CD4-positive, alpha-beta T cell treated with Interferon gamma for 1 hour (primary cell): ENCODE data around the gene LIN9.
A peak's percentile ranks its signal among the peaks of the same experiment; 100 is the strongest.
"Not testable (repeated sequence)": the region's sequence is repeated elsewhere in the genome, so short reads cannot be mapped to it uniquely, and the experiment has no call there.

Source experiments
- DNase-seq: peaks from one replicate; pipeline ENCODE4 v3.0.0-alpha.2; 2020

LIN9 gene

DNA sequence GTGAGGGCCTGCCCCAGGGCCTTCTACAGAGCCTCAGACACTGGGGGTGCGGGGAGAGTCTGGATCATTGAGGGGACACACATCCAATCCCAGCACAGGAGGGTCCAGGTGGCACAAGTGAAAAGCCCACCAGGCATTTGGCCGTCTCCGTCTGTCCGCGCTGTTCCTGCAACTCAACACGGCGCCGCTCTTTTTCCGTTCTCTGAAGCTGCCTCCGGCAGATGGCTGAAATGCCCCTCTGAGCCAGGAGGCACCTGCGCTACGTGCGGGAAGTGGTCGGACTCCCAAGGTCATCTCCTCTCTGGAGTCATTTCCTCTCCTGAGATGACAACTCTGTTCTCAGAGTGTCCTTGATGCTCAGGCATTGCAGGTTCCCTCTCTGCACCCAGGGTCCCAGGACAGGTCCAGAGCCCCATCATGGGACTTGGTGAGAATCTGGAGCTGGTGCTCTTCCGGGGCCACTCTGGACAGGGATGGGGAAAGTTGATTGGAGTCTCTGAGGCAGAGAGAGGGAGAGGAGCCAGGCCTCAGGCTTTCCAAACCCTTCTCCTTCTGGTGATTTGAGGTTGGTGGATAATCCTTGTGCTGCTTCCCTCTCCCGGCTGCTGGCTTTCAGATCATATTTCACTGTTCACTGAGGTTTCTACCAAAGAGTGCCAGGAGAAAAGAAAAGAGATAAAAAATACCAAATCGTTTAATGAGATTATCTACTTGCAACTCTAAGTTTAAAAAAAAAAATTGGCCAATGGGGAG lies 99.5 kb downstream of the LIN9 start:
- DNase-seq: no peak

DNA sequence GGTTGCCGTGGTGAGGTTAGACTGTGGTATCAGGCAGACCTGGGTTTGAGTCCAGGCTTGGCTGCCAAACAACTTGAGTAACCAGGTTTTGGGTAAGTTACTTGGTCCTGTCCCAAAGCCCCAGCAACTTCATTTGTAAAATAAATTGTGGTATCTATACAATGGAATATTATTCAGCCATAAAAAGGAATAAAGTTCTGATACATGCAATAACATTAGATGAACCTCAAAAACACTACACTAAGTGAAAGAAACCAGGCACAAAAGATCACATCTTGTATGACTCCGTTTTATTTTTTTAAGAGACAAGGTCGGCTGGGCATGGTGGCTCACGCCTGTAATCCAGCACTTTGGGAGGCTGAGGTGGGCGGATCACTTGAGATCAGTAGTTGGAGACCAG lies 101.9 kb downstream of the LIN9 start:
- no peak for DNase-seq

DNA sequence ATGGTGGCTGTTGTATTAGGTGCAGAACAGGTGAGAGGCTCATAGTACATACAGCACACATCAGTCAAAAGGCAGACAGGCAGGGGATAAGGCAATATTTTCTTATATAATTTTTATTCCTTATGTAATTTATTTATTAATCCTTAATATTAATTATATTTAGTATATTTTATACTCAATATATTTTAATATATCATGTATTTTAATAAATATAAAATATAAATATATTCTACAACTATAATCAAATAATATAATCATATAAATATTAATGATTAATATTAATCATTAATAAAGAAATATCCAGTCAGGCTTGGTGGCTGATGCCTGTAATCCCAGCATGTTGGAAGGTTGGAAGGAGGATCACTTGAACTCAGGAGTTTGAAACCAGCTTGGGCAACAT lies 104.8 kb downstream of the LIN9 start:
- no peak for DNase-seq

GRCh38 chr1:226203655-226204054 lies 105.3 kb downstream of the LIN9 start:
- no peak for DNase-seq

DNA sequence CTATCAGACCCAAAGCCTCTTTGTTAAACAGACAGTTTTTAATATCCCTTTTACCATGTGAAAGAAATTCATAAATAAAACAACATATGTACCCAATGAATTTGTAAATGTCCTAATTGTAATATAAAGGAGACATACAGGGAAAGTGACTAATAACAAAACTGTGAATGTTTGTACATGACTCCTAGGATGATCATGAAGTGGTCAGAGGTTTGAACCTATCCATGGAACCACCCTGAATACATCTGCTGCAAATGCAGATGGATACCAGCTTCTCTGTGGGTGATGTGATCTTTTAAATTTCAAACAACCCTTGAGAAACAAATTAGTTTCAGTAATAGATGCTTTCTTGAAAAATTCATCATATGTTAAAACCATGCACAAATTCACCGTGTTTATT lies 105.7 kb downstream of the LIN9 start:
- no peak for DNase-seq

- DNase-seq: not testable (repeated sequence)
Observed at GRCh38 chr1:226202666-226203065, 106.3 kb downstream of the LIN9 start.

DNA sequence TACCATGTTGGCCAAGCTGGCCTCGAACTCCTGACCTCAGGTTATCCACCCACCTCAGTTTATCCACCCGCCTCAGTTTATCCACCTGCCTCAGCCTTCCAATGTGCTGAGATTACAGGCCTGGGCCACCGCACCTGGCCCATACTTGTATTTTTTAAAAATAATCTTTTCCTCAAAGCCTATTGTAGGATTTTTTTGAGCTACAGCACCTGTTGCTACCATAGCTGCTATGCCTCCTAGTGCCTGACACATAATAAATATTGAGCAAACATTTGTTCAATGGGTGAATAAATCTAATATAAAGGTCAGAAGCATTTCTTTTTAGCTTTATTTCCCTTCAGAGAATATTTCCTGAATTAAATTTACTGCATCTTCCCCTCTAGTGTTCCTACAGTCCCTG lies 106.7 kb downstream of the LIN9 start:
- no peak for DNase-seq

GRCh38 chr1:226201029-226201593 lies 107.9 kb downstream of the LIN9 start:
- DNase-seq: no peak

DNA sequence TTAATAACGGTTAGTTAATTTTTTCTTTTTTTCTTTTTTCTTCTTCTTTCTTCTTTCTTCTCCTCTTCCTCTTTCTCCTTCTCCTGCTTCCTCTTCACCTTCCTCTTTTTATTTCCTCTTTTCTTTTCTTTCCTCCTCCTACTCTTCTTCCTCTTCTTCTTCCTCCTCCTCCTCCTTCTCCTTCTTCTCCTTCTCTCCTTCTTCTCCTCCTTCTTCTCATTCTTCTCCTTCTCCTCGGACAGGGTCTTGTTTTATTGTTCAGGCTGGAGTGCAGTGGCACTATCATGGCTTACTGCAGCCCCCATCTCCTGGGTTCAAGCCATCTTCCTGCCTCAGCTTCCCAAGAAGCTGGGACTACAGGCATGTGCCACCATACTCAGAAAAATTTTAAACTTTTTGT lies 109.0 kb downstream of the LIN9 start:
- DNase-seq: no peak

DNA sequence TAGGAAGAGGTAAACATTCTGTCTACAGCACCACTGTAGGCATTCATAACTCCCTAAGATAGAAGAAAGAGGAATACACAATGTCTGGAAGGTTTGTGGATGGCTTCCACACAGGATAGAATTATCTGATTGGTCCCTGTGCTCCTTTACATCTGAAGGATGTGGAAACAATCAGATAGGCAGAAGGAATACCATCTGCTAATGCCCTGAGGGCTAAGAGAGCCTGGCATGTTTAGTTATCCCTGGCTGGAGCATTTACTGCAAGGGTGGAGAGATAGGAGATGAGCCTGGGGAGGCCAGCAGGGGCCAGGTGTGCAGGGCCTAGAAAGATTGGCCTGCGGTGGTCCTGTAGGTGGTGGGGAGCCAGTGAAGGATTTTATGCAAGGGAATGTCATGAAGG lies 113.8 kb downstream of the LIN9 start:
- DNase-seq: no peak

DNA sequence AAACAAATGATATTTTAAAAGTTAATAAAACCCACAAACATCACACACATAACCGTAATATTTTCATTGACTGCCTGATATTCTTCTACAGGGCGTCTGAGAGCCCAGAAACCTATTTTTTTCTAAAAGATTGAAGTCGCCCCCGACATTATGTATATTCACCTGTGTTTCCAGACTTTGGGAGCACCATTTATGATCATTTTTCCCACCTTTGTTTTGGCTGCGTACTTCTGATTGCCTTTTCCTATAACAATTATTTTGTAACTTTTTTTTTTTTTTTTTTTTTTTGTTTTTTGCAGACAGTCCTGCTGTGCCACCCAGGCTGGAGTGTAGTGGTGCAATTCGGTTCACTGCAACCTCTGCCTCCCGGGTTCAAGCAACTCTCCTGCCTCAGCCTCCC lies 121.6 kb downstream of the LIN9 start:
- no peak for DNase-seq

DNA sequence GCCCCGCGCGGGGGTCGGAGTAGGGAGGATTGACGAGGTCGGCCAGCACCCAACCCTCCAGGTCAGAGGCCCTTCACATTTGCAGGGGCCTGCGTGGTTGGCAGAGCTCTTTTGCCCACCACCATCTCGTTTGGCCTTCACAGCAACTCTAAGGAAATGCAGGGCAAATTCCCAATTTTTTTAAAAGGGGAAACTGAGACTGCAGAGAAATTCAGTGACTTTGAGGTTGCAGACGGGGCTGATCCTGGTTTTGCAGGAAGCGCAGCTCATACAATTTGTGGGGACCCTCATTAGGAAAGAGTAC lies 122.0 kb downstream of the LIN9 start:
- no peak for DNase-seq

- DNase-seq: peak; percentile 84
Observed at GRCh38 chr1:226186124-226187018, 122.6 kb downstream of the LIN9 start, which contains the start of gene ACBD3. TSS of gene ACBD3 (minus strand) at chr1:226186741. CDS start at chr1:226186675, 66 bp downstream.

DNA sequence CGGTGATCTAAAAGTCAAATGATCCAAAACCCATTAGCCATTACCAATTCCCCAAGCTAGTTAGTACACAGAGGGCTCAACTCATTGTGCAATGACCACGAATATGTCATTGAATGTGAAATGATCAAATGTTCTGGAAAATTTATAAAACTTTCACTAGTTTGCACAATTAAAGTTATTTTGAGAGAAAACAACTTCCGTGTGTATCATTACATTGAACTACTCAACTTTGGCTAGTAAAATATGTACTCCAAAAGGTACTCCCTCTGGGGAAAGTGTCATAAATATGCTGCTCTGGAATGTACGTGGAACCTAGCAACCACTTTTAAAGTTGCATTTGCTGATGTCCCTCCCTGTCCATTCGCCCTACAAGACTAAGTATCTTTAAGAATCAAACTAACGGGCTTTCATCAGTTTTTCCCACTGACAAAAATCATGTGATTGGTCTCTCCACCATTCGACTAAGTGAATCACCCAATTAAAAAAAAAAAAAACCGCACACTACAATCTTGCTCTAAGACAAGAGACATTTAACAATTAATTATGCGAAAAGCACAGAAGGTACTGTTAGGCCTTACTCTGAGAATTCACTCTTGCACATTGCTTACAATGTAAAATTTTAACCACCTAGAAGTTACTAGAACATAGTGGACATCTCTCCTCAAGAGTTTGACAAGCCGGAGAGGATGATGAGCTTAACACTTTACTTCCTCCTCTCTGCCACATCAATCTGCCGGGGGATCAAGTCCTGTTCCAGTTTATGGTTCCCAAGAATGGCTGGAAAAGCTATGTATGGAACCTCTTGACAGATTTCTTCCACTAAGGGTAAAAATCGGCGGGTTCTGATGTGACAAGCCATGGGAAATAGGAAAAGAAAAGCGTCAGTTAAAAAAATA lies 123.6 kb downstream of the LIN9 start:
- DNase-seq: no peak

DNA sequence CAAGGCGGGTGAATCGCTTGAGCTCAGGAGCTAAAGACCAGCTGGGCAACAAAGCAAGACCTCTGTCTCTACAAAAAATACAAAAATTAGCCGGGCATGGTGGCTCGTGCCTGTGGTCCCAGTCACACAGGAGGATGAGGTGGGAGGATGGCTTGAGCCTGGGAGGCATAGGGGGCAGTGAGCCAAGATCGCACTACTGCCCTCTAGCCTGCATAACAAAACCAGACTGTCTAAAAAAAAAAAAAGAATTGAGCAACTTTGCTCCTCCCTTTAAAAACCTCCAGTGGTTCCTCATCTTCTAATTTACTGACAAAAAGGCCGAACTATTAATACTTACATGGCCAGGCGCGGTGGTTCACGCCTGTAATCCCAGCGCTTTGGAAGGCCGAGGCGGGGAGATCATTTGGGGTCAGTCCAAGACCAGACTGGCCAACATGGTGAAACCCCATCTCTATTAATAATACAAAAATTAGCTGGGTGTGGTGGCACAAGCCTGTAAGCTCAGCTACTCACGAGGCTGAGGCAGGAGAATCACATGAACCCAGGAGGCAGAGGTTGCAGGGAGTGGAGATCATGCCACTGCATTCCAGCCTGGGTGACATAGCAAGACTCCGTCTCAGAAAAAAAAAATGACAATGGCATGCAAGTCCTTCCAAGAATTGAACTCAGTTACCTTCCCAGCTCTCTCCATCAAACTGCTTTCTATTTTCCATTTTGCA lies 126.8 kb downstream of the LIN9 start:
- no peak for DNase-seq
